HCT116 (cell line): ENCODE data around the gene LUC7L. TPM values are rescaled to one million over a fixed set of nuclear protein-coding genes. Genes with fewer than 3 reads are reported as not detected.
A peak's percentile ranks its signal among the peaks of the same experiment; 100 is the strongest.

Source experiments
- ATAC-seq: fragments of 200-7000 bp; cut with Tn5 transposase; 2 replicates; pipeline ENCODE4 v1.9.1; 2020; ENCODE audit warnings: mild to moderate bottlenecking, moderate library complexity
- BruUV-seq: library from RNA; stranded (reverse); fragments of 400-500 nt; replicated peaks from 2 replicates; lab custom pipeline; 2021; lab: Mats Ljungman, UMichigan
- CTCF ChIA-PET: fragments of 300-600 bp; sonication (Branson Sonifier 250); formaldehyde crosslinking; loops from one replicate; lab custom pipeline; 2021; ENCODE audit warnings: antibody characterized with exemption; lab: Charles Lee
- POLR2A ChIA-PET: fragments of 300-600, 350-600 bp; sonication (Branson Sonifier 250); formaldehyde crosslinking; loops from one replicate; lab custom pipeline; 2021; ENCODE audit warnings: antibody characterized with exemption; lab: Charles Lee
- RAD21 ChIA-PET, 2 experiments: fragments of 300-600 bp; sonication (Branson Sonifier 250); formaldehyde crosslinking; loops; one replicate each; lab custom pipeline; 2023; ENCODE audit warnings: low total read pairs in 2 of 2; ENCODE audit not compliant: uncharacterized antibody in 2 of 2, unreplicated experiment in 2 of 2, low non-redundant PET in 1 of 2; lab: Charles Lee
- DNase-seq: peaks from one replicate; pipeline ENCODE4 v3.0.0-alpha.2; 2010; ENCODE audit warnings: low read depth, low spot score
- H2AFZ ChIP-seq: fragments of 200-600 bp; shearing (Covaris generic), sonication (generic); 2 replicates; pipeline ENCODE4 v1.6.1; 2017; ENCODE audit warnings: low read depth, mixed run types, mixed read lengths, antibody characterized with exemption, low read length; ENCODE audit not compliant: poor library complexity, severe bottlenecking
- H3K27ac ChIP-seq: 2 replicates; pipeline ENCODE4 v1.5.1; 2012; ENCODE audit warnings: low read depth, low read length
- H3K27me3 ChIP-seq: fragments of 200-600 bp; sonication (generic); 2 replicates; pipeline ENCODE4 v1.6.1; 2016; ENCODE audit warnings: mixed run types, low read length, mixed read lengths; ENCODE audit not compliant: insufficient read depth
- H3K36me3 ChIP-seq, 2 experiments: fragments of 200-500 bp in 1 of 2; fragments of 200-600 bp in 1 of 2; sonication (Bioruptor generic) in 1 of 2; sonication (generic) in 1 of 2; 2 replicates each; pipeline versions ENCODE4 v1.5.1 to v1.6.1; 2014 to 2016; ENCODE audit warnings: low read length in 2 of 2, inconsistent platforms in 1 of 2, mixed read lengths in 1 of 2, mixed run types in 1 of 2; ENCODE audit not compliant: insufficient read depth in 2 of 2, control insufficient read depth in 1 of 2
- H3K4me1 ChIP-seq, 2 experiments: fragments of 200-600 bp in 1 of 2; sonication (generic) in 1 of 2; 2 replicates each; pipeline versions ENCODE4 v1.5.1 to v1.6.1; 2012 to 2017; ENCODE audit warnings: low read length in 2 of 2, inconsistent platforms in 1 of 2, mild to moderate bottlenecking in 1 of 2, mixed read lengths in 1 of 2, mixed run types in 1 of 2, moderate library complexity in 1 of 2; ENCODE audit not compliant: insufficient read depth in 2 of 2, control insufficient read depth in 1 of 2
- H3K4me2 ChIP-seq: fragments of 200-600 bp; sonication (generic); 2 replicates; pipeline ENCODE4 v1.6.1; 2017; ENCODE audit warnings: mixed run types, low read length, mixed read lengths
- H3K4me3 ChIP-seq, 2 experiments: fragments of 200-600 bp in 1 of 2; sonication (generic) in 1 of 2; replicated peaks in 1 of 2; 2 replicates each; pipeline ENCODE4 v1.5.1; 2011 to 2016; ENCODE audit warnings: low read length in 2 of 2, control low read depth in 1 of 2, low read depth in 1 of 2, mild to moderate bottlenecking in 1 of 2, mixed read lengths in 1 of 2, mixed run types in 1 of 2
- H3K79me2 ChIP-seq: fragments of 200-600 bp; sonication (generic); 2 replicates; pipeline ENCODE4 v1.6.1; 2017; ENCODE audit warnings: mild to moderate bottlenecking, mixed run types, low read length, moderate library complexity, mixed read lengths; ENCODE audit not compliant: insufficient read depth
- H3K9ac ChIP-seq: fragments of 200-600 bp; sonication (generic); 2 replicates; pipeline ENCODE4 v1.6.1; 2016; ENCODE audit warnings: low read length, mixed read lengths
- H3K9me2 ChIP-seq: fragments of 200-600 bp; sonication (generic), shearing (Covaris generic); 2 replicates; pipeline ENCODE4 v1.6.1; 2017; ENCODE audit warnings: mixed run types, mild to moderate bottlenecking, moderate library complexity; ENCODE audit not compliant: insufficient read depth
- H3K9me3 ChIP-seq, 2 experiments: fragments of 200-500 bp in 1 of 2; fragments of 200-600 bp in 1 of 2; sonication (Bioruptor generic) in 1 of 2; sonication (generic) in 1 of 2; 2 replicates each; pipeline ENCODE4 v1.6.1; 2014 to 2017; ENCODE audit warnings: low read length in 2 of 2, mixed read lengths in 2 of 2, inconsistent platforms in 1 of 2, low read depth in 1 of 2, mild to moderate bottlenecking in 1 of 2, mixed run types in 1 of 2, moderate library complexity in 1 of 2; ENCODE audit not compliant: control insufficient read depth in 1 of 2, insufficient read depth in 1 of 2
- H4K20me1 ChIP-seq: fragments of 200-600 bp; sonication (generic), shearing (Covaris generic); 2 replicates; pipeline ENCODE4 v1.6.1; 2017; ENCODE audit warnings: mixed run types, mild to moderate bottlenecking, moderate library complexity; ENCODE audit not compliant: insufficient read depth
- CEBPB ChIP-seq: IDR thresholded peaks from 2 replicates; pipeline ENCODE4 v1.6.1; 2012; ENCODE audit warnings: low read depth
- EZH2 ChIP-seq: fragments of 200-600 bp; sonication (generic); IDR thresholded peaks from 2 replicates; pipeline ENCODE4 v1.6.1; 2017; ENCODE audit warnings: antibody characterized with exemption, mixed run types
- FOSL1 ChIP-seq: IDR thresholded peaks from 2 replicates; pipeline ENCODE4 v1.6.1; 2012; ENCODE audit warnings: low read depth
- POLR2AphosphoS5 ChIP-seq: IDR thresholded peaks from 2 replicates; pipeline ENCODE4 v1.6.1; 2011; ENCODE audit warnings: mild to moderate bottlenecking, low read depth, low read length, moderate library complexity
- SIN3A ChIP-seq: IDR thresholded peaks from 2 replicates; pipeline ENCODE4 v1.6.1; 2012; ENCODE audit warnings: low read depth
- SRF ChIP-seq: IDR thresholded peaks from 2 replicates; pipeline ENCODE4 v1.6.1; 2012; ENCODE audit warnings: low read depth
- ZNF274 ChIP-seq: fragments of 200-500 bp; sonication (Bioruptor generic); IDR thresholded peaks from 2 replicates; pipeline ENCODE4 v1.6.1; 2014; ENCODE audit warnings: mild to moderate bottlenecking, low read depth, low read length, inconsistent platforms
- intact Hi-C: fragments of 100-400 bp; cut with micrococcal nuclease; formaldehyde crosslinking; loops from 2 replicates; pipeline ENCODE4 v1.10.0; 2022
- total RNA-seq: library from RNA; stranded (reverse); gene quantifications from one replicate; pipeline ENCODE4 v1.2.1, GENCODE V29; 2021; ENCODE audit not compliant: unreplicated experiment
- TF ChIP-seq, protein P1 (sequence below): IDR thresholded peaks from 2 replicates; pipeline ENCODE4 v1.6.1; 2011; ENCODE audit warnings: mild to moderate bottlenecking, low read length, moderate library complexity; ENCODE audit not compliant: insufficient replicate concordance; ENCODE audit errors: extremely low read depth
- TF ChIP-seq, protein P2 (sequence below): IDR thresholded peaks from 2 replicates; pipeline ENCODE4 v1.6.1; 2012

The LUC7L gene
- total RNA-seq, 1 experiment from 2014 or later = 50.5 TPM

DNA sequence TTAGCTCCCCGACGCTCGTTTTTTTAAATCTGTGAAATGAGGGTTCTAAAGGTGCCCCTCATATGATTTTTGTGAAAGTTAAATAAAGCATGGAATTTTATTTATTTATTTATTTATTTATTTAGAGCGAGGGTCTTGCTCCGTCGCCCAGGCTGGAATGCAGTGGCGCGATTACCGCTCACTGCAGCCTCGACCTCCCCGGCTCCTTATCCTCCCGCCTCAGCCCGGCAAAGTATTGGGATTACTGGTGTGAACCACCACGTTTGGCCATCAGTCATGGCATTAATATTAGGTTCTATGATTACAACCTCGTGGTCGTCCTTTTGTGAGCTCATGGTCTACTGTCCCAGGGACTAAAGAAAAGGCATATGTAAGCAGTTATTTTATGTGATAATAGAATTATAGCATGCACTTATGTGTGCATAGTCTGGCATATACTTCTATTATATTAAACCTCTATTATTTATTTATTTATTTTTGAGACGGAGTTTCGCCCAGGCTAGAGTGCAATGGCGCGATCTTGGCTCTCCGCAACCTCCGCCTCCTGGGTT lies 557 bp upstream of the LUC7L start:
- no peak overlapping the region for H2AFZ ChIP-seq
- H3K4me1 ChIP-seq = peaks cover 0 to 9% of the 10 kb centered on the region in 2 experiments; a peak in 2 of 4 replicates
- H3K27me3 ChIP-seq = no peaks in the 10 kb centered on the region
- peaks cover 9% of the 10 kb centered on the region; the same call in 1 of the 2 replicates for H4K20me1 ChIP-seq
- H3K79me2 ChIP-seq = peaks cover 38% of the 10 kb centered on the region
- TF ChIP-seq, protein P1, sequence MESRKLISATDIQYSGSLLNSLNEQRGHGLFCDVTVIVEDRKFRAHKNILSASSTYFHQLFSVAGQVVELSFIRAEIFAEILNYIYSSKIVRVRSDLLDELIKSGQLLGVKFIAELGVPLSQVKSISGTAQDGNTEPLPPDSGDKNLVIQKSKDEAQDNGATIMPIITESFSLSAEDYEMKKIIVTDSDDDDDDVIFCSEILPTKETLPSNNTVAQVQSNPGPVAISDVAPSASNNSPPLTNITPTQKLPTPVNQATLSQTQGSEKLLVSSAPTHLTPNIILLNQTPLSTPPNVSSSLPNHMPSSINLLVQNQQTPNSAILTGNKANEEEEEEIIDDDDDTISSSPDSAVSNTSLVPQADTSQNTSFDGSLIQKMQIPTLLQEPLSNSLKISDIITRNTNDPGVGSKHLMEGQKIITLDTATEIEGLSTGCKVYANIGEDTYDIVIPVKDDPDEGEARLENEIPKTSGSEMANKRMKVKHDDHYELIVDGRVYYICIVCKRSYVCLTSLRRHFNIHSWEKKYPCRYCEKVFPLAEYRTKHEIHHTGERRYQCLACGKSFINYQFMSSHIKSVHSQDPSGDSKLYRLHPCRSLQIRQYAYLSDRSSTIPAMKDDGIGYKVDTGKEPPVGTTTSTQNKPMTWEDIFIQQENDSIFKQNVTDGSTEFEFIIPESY = no peak
- TF ChIP-seq ZNF274 (no peak), EZH2 (no peak), CEBPB (no peak), SRF (no peak), POLR2AphosphoS5 (no peak), FOSL1 (no peak), SIN3A (no peak)
- TF ChIP-seq, protein P2, sequence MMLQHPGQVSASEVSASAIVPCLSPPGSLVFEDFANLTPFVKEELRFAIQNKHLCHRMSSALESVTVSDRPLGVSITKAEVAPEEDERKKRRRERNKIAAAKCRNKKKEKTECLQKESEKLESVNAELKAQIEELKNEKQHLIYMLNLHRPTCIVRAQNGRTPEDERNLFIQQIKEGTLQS = no peak
- TF ChIP-seq, all 23 proteins: peak for 0
- no peak overlapping the region for H3K9ac ChIP-seq
- H3K9me2 ChIP-seq = no peaks in the 10 kb centered on the region
- ChIA-PET CTCF (no interaction called here), POLR2A (interaction anchor here (0.8 kb wide), 1 partner anchor 123 kb away, joined by 3 read pairs; the partner anchor contains the start of gene AXIN1), RAD21 (no interaction called here)
- no peak for ATAC-seq
- H3K36me3 ChIP-seq = peaks cover 15 to 17% of the 10 kb centered on the region in 2 experiments; a peak in 2 of 4 replicates
- H3K4me2 ChIP-seq = peak overlapping the region; percentile 75
- peak overlapping the region in 1 of 2 experiments; percentile 81; a peak in 3 of 4 replicates for H3K4me3 ChIP-seq
- H3K27ac ChIP-seq = no peak overlapping the region
- intact Hi-C loops = loop anchor here (5.0 kb wide), 1 partner anchor 122 kb away; the partner anchor contains the start of gene AXIN1
- BruUV-seq = no TSS peak
- no peak for DNase-seq
- no peaks in the 10 kb centered on the region for H3K9me3 ChIP-seq
